SU-DHL-6 (cell line): ENCODE results near the gene SSX2IP.

Experiments used
- EZH2phosphoT487 ChIP-seq: fragments of 200-600 bp; sonication (generic), shearing (Covaris generic); conservative IDR thresholded peaks from 2 replicates; pipeline ENCODE4 v1.6.1; 2018; ENCODE audit warnings: mild to moderate bottlenecking, antibody characterized with exemption, low read length, moderate library complexity, mixed read lengths
- TF ChIP-seq, protein P1 (sequence below): fragments of 200-600 bp; sonication (generic); IDR thresholded peaks from one replicate; pipeline ENCODE4 v1.5.1; 2017; ENCODE audit warnings: antibody characterized with exemption, mild to moderate bottlenecking, low read length, moderate library complexity; ENCODE audit not compliant: insufficient read depth, poor library complexity, severe bottlenecking

DNA sequence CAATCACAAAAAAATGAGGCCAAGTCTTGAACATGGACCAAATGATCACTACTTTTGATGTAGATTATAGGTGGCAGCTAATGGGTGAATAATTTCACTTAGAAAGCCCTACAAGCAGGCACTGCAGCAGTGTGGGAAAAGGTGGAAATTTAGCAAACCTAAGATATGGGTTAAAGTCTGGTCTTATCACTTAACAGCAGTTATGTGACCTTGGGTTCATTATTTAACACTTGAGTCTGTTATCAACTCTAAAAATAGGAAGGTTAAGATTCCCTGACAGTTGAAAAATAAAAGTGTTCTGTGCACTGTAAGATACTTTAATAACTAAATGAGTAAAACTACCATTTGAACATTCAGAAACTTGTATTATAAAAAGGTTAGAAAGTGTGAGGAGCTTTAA is 47.5 kb downstream of the SSX2IP start:
- TF ChIP-seq, protein P1, sequence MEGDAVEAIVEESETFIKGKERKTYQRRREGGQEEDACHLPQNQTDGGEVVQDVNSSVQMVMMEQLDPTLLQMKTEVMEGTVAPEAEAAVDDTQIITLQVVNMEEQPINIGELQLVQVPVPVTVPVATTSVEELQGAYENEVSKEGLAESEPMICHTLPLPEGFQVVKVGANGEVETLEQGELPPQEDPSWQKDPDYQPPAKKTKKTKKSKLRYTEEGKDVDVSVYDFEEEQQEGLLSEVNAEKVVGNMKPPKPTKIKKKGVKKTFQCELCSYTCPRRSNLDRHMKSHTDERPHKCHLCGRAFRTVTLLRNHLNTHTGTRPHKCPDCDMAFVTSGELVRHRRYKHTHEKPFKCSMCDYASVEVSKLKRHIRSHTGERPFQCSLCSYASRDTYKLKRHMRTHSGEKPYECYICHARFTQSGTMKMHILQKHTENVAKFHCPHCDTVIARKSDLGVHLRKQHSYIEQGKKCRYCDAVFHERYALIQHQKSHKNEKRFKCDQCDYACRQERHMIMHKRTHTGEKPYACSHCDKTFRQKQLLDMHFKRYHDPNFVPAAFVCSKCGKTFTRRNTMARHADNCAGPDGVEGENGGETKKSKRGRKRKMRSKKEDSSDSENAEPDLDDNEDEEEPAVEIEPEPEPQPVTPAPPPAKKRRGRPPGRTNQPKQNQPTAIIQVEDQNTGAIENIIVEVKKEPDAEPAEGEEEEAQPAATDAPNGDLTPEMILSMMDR: no peak
- TF ChIP-seq EZH2phosphoT487: no peak
